Measurements from ENCODE around the gene CTNNA1. TPM values are rescaled to one million over a fixed set of nuclear protein-coding genes. Genes with fewer than 3 reads are reported as not detected.
"Not testable (repeated sequence)": the region's sequence is repeated elsewhere in the genome, so short reads cannot be mapped to it uniquely, and the experiment has no call there.

CTNNA1 gene
- total and polyA plus RNA-seq, 12 donors, result 111 to 521 (median 347) TPM

DNA sequence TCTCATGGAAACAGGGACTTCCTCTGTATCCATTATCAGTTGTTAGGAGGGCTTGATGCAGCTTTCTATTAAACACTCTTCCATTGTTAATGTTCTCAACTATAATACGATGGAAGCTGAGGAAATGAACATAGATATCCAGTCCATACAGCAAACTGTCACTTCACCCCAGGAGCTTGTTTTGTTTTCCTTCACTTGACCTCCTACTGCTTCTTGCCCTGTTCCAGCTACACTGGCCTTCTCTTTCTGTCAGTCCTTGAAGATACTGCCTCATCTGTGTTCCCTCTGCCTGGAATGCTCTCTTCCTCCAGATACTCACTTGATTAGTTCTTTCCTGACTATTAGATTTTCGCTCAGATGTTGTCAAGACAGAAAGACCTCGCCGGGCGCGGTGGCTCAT is 17.1 kb downstream of the CTNNA1 start:
- 60 to 77% (median 75%) methylated on average over 6 of the region's 6 CpGs for whole genome bisulfite sequencing, 4 donors

GRCh38 chr5:138770977-138771376 is 17.8 kb downstream of the CTNNA1 start:
- no peak for TF ChIP-seq CTCF (IDR thresholded peaks at IDR 0.05)
- no peak for TF ChIP-seq POLR2A (IDR thresholded peaks at IDR 0.05)
- Histone ChIP-seq H3K4me1 (replicated peaks in 1 of 2) (peaks cover 0 to 28% of the 10 kb centered on the region in 2 donors), H3K36me3 (replicated peaks in 1 of 2) (no peaks in the 10 kb centered on the region), H3K27me3 (no peaks in the 10 kb centered on the region), H3K4me3 (no peak overlapping the region), H3K9me3 (replicated peaks in 1 of 3) (no peaks in the 10 kb centered on the region), H3K27ac (no peak overlapping the region)
- intact Hi-C loops (cut with DNase I), result no loop called here
- no peak for DNase-seq
- WGBS, 4 donors, result 52 to 78% (median 57%) methylated on average over 1 of the region's 1 CpG

More for the DNA sequence above, 17.1 kb downstream of the CTNNA1 start:
- Histone ChIP-seq H3K4me3 (no peak overlapping the region), H3K36me3 (replicated peaks in 1 of 2) (no peaks in the 10 kb centered on the region), H3K27me3 (no peaks in the 10 kb centered on the region), H3K9me3 (replicated peaks in 1 of 3) (no peaks in the 10 kb centered on the region), H3K4me1 (replicated peaks in 1 of 2) (peaks cover 0 to 28% of the 10 kb centered on the region in 2 donors), H3K27ac (no peak overlapping the region)
- TF ChIP-seq CTCF (IDR thresholded peaks at IDR 0.05), result no peak
- TF ChIP-seq POLR2A (IDR thresholded peaks at IDR 0.05), result no peak
- DNase-seq, result no peak
- intact Hi-C loops (cut with DNase I), result no loop called here

DNA sequence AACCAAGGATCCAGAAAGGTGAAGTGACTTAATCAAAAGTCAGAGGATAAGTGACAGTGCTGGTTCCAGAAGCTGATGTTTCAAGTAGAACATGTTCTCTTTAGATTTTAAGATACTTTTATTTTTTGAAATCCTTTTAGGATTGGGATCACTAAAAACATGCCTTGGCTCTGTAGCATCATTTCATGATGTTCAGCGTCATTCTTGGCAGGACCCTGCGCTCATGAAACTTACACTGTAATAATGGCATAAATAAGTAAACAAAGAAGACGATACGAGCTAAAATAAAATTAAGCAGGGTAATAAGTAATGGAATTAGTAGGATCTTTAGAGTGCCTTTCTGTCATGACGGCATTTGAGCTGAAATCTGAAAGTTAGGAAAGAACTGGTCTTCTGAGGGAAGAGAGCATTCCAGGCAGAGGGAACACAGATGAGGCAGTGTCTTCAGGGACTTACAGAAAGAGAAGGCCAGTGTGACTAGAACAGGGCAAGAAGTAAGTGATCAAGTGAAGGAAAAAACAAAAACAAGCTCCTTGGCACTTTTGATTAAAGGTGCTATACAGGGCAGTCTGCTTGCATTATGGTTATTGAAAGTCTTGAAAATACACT is 19.9 kb downstream of the CTNNA1 start:
- no peaks in the 10 kb centered on the region for H3K27me3 ChIP-seq
- no peak for TF ChIP-seq CTCF (IDR thresholded peaks at IDR 0.05)
- WGBS, 4 donors, result 61 to 74% (median 65%) methylated on average over 5 of the region's 5 CpGs
- no peak overlapping the region for H3K27ac ChIP-seq
- H3K4me1 ChIP-seq (replicated peaks in 1 of 2), result peaks cover 0 to 28% of the 10 kb centered on the region in 2 donors
- H3K9me3 ChIP-seq (replicated peaks in 1 of 3), result no peaks in the 10 kb centered on the region
- intact Hi-C loops (cut with DNase I), result no loop called here
- H3K36me3 ChIP-seq (replicated peaks in 1 of 2), result no peaks in the 10 kb centered on the region
- no peak for DNase-seq
- H3K4me3 ChIP-seq, result no peak overlapping the region

- WGBS, 4 donors, result 85 to 90% (median 87%) methylated on average over 6 of the region's 6 CpGs
- H3K4me3 ChIP-seq; H3K27ac ChIP-seq; intact Hi-C loops (cut with DNase I); H3K36me3 ChIP-seq (replicated peaks in 1 of 2); H3K9me3 ChIP-seq (replicated peaks in 1 of 3); DNase-seq; H3K27me3 ChIP-seq: not testable (repeated sequence)
- peaks cover 0 to 28% of the 10 kb centered on the region in 2 donors for H3K4me1 ChIP-seq (replicated peaks in 1 of 2)
These were observed 20.4 kb downstream of the CTNNA1 start for GRCh38 chr5:138773624-138774023.

DNA sequence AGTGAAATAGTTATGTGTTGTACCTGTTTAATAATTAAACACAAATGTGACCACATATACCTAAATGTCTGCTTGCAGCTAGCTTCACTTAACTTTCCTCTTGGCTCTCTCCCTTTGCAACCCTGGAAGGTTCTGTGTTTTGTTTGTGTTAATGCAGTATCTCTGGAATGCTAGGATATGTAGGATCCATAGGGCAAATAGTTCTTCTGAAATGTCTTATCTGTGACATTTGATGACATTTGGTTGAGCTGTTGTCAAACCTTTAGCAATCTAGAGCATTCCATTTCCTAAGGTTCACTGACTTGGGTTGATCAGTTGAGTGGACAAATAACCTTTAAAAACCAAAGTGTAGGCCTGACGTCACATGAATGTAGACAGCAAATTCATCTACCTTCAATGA is 21.8 kb downstream of the CTNNA1 start:
- H3K9me3 ChIP-seq (replicated peaks in 1 of 3), result no peaks in the 10 kb centered on the region
- no peak overlapping the region for H3K4me3 ChIP-seq
- no peaks in the 10 kb centered on the region for H3K27me3 ChIP-seq
- peaks cover 0 to 25% of the 10 kb centered on the region in 2 donors for H3K4me1 ChIP-seq (replicated peaks in 1 of 2)
- no peaks in the 10 kb centered on the region for H3K36me3 ChIP-seq (replicated peaks in 1 of 2)
- TF ChIP-seq CTCF (IDR thresholded peaks at IDR 0.05), result no peak
- no peak for TF ChIP-seq POLR2A (IDR thresholded peaks at IDR 0.05)
- 67 to 100% (median 75%) methylated on average over 1 of the region's 1 CpG for WGBS, 4 donors
- no peak for DNase-seq
- H3K27ac ChIP-seq, result no peak overlapping the region
- intact Hi-C loops (cut with DNase I), result no loop called here

All from adrenal gland (tissue), 12 donors.